Vagina (tissue), 2 donors: Measurements from ENCODE around the gene PARVB. TPM values are rescaled to one million over a fixed set of nuclear protein-coding genes. Genes with fewer than 3 reads are reported as not detected.
"Not testable (repeated sequence)": the region's sequence is repeated elsewhere in the genome, so short reads cannot be mapped to it uniquely, and the experiment has no call there.

Experiments used
- DNase-seq, 2 donors: peaks; one replicate each; pipeline ENCODE4 v3.0.0-alpha.2; 2017; ENCODE audit errors: extremely low spot score in 2 of 2
- H3K27ac ChIP-seq: fragments of 200-600 bp; sonication (generic); one replicate; pipeline ENCODE4 v1.5.1; 2019
- H3K27me3 ChIP-seq: fragments of 200-600 bp; sonication (generic); one replicate; pipeline ENCODE4 v1.5.1; 2019
- H3K36me3 ChIP-seq, 2 donors: fragments of 200-600 bp; sonication (generic); one replicate each; pipeline ENCODE4 v1.5.1; 2017 to 2019
- H3K4me1 ChIP-seq: fragments of 200-600 bp; sonication (generic); one replicate; pipeline ENCODE4 v1.5.1; 2019
- H3K4me3 ChIP-seq, 2 donors: fragments of 200-600 bp; sonication (generic); 1 replicate in 1 of 2; 2 replicates in 1 of 2; pipeline ENCODE4 v1.5.1; 2016 to 2019
- H3K9me3 ChIP-seq: fragments of 200-600 bp; sonication (generic); one replicate; pipeline ENCODE4 v1.5.1; 2019
- POLR2A ChIP-seq, 2 donors: fragments of 450-650 bp; IDR thresholded peaks; one replicate each; pipeline ENCODE4 v1.6.1; 2017; ENCODE audit warnings: antibody characterized with exemption in 2 of 2, mild to moderate bottlenecking in 2 of 2, moderate library complexity in 2 of 2
- POLR2AphosphoS5 ChIP-seq, 2 donors: sonication (generic); formaldehyde crosslinking; IDR thresholded peaks; one replicate each; pipeline ENCODE4 v1.9.0; 2017; ENCODE audit warnings: antibody characterized with exemption in 2 of 2, mild to moderate bottlenecking in 2 of 2, low read depth in 1 of 2; ENCODE audit not compliant: insufficient read depth in 1 of 2
- intact Hi-C: fragments of 100-400 bp; cut with DNase I; formaldehyde crosslinking; loops from one replicate; pipeline ENCODE4 v1.15.1; 2023
- total RNA-seq: library from RNA; depleted of rRNA; stranded (reverse); fragments of >200 nt; gene quantifications from one replicate; pipeline ENCODE4 v1.2.3, GENCODE V29; 2016
- TF ChIP-seq, protein P1 (sequence below), 3 experiments: fragments of 450-650 bp in 2 of 3; fragments of 200-600 bp in 1 of 3; sonication (generic) in 1 of 3; IDR thresholded peaks; one replicate each; pipeline ENCODE4 v1.5.1; 2017 to 2019; ENCODE audit warnings: antibody characterized with exemption in 3 of 3, mild to moderate bottlenecking in 2 of 3, moderate library complexity in 2 of 3

PARVB gene
- total RNA-seq, 1 donor from 2014 or later = 11.3 TPM

DNA sequence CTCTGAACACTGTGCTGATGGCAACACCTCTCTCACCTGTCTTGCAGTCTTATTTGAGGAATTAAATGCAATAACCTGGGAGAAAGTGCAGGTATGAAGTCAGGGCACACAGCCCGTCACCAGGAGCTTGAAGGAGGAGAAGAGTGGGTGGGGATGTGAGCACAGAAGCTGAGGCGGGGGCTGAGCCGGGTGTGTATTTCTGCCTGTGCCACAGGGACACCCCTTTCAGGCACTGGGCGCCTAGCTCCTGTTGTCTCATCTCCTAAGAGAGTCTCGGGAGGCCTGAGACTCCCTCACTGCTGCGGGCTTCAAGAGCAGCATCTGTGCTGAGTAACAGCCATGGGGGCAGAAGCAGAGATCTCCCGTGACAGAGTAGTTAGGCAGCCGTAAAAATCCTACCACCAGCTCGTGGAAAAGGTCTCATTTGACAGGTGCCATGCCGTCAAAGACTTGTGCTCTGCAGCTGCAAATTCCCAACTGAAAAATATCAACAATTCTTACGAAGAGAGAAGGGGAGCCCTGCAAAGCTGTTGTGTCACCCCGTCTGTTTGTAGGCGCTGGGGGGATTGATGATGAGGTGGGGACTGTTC, 26.8 kb downstream of the PARVB start:
- intact Hi-C loops = no loop called here
- TF ChIP-seq POLR2A (IDR thresholded peaks at IDR 0.05) (no peak), POLR2AphosphoS5 (IDR thresholded peaks at IDR 0.05; ENCODE audit: insufficient read depth in 1 of 2, low read depth in 1 of 2) (no peak)
- TF ChIP-seq, protein P1, sequence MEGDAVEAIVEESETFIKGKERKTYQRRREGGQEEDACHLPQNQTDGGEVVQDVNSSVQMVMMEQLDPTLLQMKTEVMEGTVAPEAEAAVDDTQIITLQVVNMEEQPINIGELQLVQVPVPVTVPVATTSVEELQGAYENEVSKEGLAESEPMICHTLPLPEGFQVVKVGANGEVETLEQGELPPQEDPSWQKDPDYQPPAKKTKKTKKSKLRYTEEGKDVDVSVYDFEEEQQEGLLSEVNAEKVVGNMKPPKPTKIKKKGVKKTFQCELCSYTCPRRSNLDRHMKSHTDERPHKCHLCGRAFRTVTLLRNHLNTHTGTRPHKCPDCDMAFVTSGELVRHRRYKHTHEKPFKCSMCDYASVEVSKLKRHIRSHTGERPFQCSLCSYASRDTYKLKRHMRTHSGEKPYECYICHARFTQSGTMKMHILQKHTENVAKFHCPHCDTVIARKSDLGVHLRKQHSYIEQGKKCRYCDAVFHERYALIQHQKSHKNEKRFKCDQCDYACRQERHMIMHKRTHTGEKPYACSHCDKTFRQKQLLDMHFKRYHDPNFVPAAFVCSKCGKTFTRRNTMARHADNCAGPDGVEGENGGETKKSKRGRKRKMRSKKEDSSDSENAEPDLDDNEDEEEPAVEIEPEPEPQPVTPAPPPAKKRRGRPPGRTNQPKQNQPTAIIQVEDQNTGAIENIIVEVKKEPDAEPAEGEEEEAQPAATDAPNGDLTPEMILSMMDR (IDR thresholded peaks at IDR 0.05) = no peak
- peaks cover 19% of the 10 kb centered on the region for H3K4me1 ChIP-seq
- H3K9me3 ChIP-seq = no peaks in the 10 kb centered on the region
- no peak overlapping the region for H3K4me3 ChIP-seq
- H3K27me3 ChIP-seq = no peaks in the 10 kb centered on the region
- no peaks in the 10 kb centered on the region for H3K36me3 ChIP-seq
- H3K27ac ChIP-seq = no peak overlapping the region
- no peak for DNase-seq

DNA sequence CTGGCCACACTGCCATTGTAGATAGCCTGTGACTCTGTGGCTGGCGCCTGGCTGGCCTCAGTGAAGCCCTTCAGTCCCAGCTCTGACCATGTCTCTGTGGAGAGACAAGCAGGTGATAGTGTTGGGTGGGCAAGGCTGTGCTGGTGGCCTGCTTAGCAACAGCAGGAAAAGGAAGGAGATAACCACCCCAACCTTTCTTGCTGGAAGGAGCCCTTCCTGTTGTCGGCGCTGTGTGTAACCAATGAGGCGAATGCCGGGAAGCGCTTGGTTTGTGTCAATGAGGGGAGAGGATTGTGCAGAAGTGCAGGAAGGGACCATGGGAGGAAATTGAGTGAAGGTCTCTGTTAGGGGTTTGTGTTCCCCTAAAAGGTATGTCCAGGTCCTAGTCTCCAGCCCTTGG, 27.3 kb downstream of the PARVB start:
- H3K27ac ChIP-seq = no peak overlapping the region
- intact Hi-C loops = no loop called here
- H3K4me3 ChIP-seq = no peak overlapping the region
- no peaks in the 10 kb centered on the region for H3K9me3 ChIP-seq
- no peak for DNase-seq
- TF ChIP-seq, protein P1 (IDR thresholded peaks at IDR 0.05) = no peak
- TF ChIP-seq POLR2A (IDR thresholded peaks at IDR 0.05) = no peak
- TF ChIP-seq POLR2AphosphoS5 (IDR thresholded peaks at IDR 0.05; ENCODE audit: insufficient read depth in 1 of 2, low read depth in 1 of 2) = no peak
- no peaks in the 10 kb centered on the region for H3K36me3 ChIP-seq
- no peaks in the 10 kb centered on the region for H3K27me3 ChIP-seq
- peaks cover 24% of the 10 kb centered on the region for H3K4me1 ChIP-seq

DNA sequence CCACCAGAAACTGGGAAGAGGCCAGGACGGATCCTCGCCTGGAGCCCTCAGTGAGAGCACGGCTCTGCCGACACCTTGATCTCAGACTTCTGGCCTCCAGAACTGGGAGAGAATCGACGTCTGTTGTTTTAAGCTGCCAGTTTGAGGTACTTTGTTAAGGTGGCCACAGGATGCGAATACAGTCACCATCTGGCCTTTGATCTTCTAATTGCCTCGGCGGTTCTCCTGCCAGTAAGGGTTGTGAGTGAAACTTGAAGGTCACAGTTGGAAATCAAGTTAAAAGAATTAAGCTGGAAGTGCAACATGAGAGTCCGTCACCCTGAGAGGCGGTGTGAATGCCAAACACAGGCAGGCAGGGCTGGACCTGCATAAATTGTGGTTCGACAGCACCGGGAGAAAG, 27.9 kb downstream of the PARVB start:
- no peak overlapping the region for H3K27ac ChIP-seq
- TF ChIP-seq POLR2AphosphoS5 (IDR thresholded peaks at IDR 0.05; ENCODE audit: insufficient read depth in 1 of 2, low read depth in 1 of 2) (no peak), POLR2A (IDR thresholded peaks at IDR 0.05) (no peak)
- TF ChIP-seq, protein P1 (IDR thresholded peaks at IDR 0.05) = no peak
- H3K4me1 ChIP-seq = peaks cover 30% of the 10 kb centered on the region
- DNase-seq = no peak
- no peaks in the 10 kb centered on the region for H3K36me3 ChIP-seq
- no peaks in the 10 kb centered on the region for H3K27me3 ChIP-seq
- no peak overlapping the region for H3K4me3 ChIP-seq
- intact Hi-C loops = no loop called here
- no peaks in the 10 kb centered on the region for H3K9me3 ChIP-seq

DNA sequence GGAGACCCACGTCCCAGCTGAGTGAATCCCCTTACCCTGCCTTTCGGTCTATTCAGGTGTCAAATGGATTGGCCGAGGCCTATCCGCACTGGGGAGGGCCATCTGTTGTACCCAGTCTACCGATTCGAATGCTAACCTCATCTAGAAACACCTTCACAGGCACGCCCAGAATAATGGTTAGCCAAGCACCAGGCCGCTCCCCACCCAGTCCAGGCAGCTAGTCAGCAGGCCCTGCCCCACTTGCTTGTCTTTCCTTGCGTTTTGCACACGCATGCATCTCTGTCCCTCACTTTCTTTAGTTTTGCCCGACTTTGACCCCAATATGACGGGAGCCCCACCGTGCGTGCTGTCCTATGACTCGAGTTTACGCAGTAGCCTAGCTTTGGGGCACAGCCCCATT, 31.7 kb downstream of the PARVB start:
- DNase-seq = no peak
- TF ChIP-seq, protein P1 (IDR thresholded peaks at IDR 0.05) = no peak
- TF ChIP-seq POLR2AphosphoS5 (IDR thresholded peaks at IDR 0.05; ENCODE audit: insufficient read depth in 1 of 2, low read depth in 1 of 2) = no peak
- TF ChIP-seq POLR2A (IDR thresholded peaks at IDR 0.05) = no peak
- Histone ChIP-seq H3K27ac (peak overlapping the region; percentile 83), H3K4me3 (no peak overlapping the region), H3K27me3 (no peaks in the 10 kb centered on the region), H3K36me3 (no peaks in the 10 kb centered on the region), H3K4me1 (peaks cover 36% of the 10 kb centered on the region), H3K9me3 (no peaks in the 10 kb centered on the region)
- intact Hi-C loops = no loop called here

DNA sequence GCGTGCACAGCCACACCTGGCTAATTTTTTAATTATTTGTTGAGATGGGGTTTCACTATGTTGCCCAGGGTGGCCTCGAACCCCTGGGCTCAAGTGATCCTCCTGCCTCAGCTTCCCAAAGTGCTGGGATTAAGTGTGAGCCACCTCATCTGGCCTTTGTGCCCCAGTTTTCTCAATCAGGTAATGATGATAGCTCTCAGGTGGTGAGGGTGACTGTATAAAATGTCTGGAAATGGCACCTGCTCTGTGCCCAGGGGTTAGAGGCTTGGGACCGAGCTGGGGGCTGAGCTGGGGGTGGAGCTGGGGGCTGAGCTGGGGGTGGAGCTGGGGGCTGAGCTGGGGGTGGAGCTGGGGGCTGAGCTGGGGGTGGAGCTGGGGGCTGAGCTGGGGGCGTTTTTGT, 32.5 kb downstream of the PARVB start:
- Histone ChIP-seq H3K4me3 (peak overlapping the region in 1 of 2 donors; percentile 11), H3K27ac (peak overlapping the region; percentile 83), H3K4me1 (peaks cover 36% of the 10 kb centered on the region)
- DNase-seq, H3K9me3 ChIP-seq, H3K27me3 ChIP-seq, intact Hi-C loops, H3K36me3 ChIP-seq: not testable (repeated sequence)
